Sigmoid colon (tissue), 4 donors: ENCODE results near the gene LAMA1.

ENCODE experiments used
- EP300 ChIP-seq, 4 donors: sonication (generic); formaldehyde crosslinking; IDR thresholded peaks; one replicate each; pipeline ENCODE4 v1.6.1; 2017; ENCODE audit warnings: antibody characterized with exemption in 4 of 4
- POLR2A ChIP-seq, 2 donors: fragments of 450-650 bp; IDR thresholded peaks; one replicate each; pipeline ENCODE4 v1.6.1; 2016; ENCODE audit warnings: antibody characterized with exemption in 2 of 2, mild to moderate bottlenecking in 2 of 2, moderate library complexity in 2 of 2
- POLR2AphosphoS5 ChIP-seq, 4 donors: sonication (generic); formaldehyde crosslinking; IDR thresholded peaks; one replicate each; pipeline ENCODE4 v1.6.1; 2017; ENCODE audit warnings: antibody characterized with exemption in 4 of 4
- TF ChIP-seq, protein P1 (sequence below), 4 experiments: fragments of 450-650 bp in 3 of 4; fragments of 200-600 bp in 1 of 4; IDR thresholded peaks; one replicate each; pipeline ENCODE4 v1.5.1; 2016 to 2019; ENCODE audit warnings: antibody characterized with exemption in 4 of 4, mild to moderate bottlenecking in 3 of 4, moderate library complexity in 2 of 4

GRCh38 chr18:6997808-6998207 lies 119.8 kb downstream of the LAMA1 start:
- TF ChIP-seq, protein P1, sequence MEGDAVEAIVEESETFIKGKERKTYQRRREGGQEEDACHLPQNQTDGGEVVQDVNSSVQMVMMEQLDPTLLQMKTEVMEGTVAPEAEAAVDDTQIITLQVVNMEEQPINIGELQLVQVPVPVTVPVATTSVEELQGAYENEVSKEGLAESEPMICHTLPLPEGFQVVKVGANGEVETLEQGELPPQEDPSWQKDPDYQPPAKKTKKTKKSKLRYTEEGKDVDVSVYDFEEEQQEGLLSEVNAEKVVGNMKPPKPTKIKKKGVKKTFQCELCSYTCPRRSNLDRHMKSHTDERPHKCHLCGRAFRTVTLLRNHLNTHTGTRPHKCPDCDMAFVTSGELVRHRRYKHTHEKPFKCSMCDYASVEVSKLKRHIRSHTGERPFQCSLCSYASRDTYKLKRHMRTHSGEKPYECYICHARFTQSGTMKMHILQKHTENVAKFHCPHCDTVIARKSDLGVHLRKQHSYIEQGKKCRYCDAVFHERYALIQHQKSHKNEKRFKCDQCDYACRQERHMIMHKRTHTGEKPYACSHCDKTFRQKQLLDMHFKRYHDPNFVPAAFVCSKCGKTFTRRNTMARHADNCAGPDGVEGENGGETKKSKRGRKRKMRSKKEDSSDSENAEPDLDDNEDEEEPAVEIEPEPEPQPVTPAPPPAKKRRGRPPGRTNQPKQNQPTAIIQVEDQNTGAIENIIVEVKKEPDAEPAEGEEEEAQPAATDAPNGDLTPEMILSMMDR (IDR thresholded peaks at IDR 0.05) = no peak
- no peak for TF ChIP-seq POLR2A (IDR thresholded peaks at IDR 0.05)
- TF ChIP-seq EP300 (IDR thresholded peaks at IDR 0.05) = no peak
- TF ChIP-seq POLR2AphosphoS5 (IDR thresholded peaks at IDR 0.05) = no peak
